Ectodermal cell (in vitro differentiated cells): ENCODE data around the gene PRODH.
"Not testable (repeated sequence)": the region's sequence is repeated elsewhere in the genome, so short reads cannot be mapped to it uniquely, and the experiment has no call there.

Experiments
- H3K27ac ChIP-seq: 2 replicates; pipeline ENCODE4 v1.7.0; 2013; ENCODE audit warnings: mild to moderate bottlenecking, low read depth, low read length; ENCODE audit not compliant: insufficient read depth, poor library complexity, severe bottlenecking
- H3K27me3 ChIP-seq: 2 replicates; pipeline ENCODE4 v1.7.0; 2013; ENCODE audit warnings: mild to moderate bottlenecking, low read length; ENCODE audit not compliant: insufficient read depth, control insufficient read depth, poor library complexity, severe bottlenecking
- H3K36me3 ChIP-seq: one replicate; pipeline ENCODE4 v1.7.0; 2013; ENCODE audit warnings: low read length; ENCODE audit not compliant: control insufficient read depth, insufficient read depth
- H3K4me1 ChIP-seq: one replicate; pipeline ENCODE4 v1.7.0; 2013; ENCODE audit warnings: low read length; ENCODE audit not compliant: control insufficient read depth, insufficient read depth
- H3K4me3 ChIP-seq: 2 replicates; pipeline ENCODE4 v1.7.0; 2013; ENCODE audit warnings: low read depth, low read length, control low read depth; ENCODE audit not compliant: insufficient read depth
- H3K9me3 ChIP-seq: 2 replicates; pipeline ENCODE4 v1.7.0; 2013; ENCODE audit warnings: mild to moderate bottlenecking, low read length, moderate library complexity; ENCODE audit not compliant: control insufficient read depth
- WGBS, 2 experiments: methylation state at CpG; one replicate each; pipeline ENCODE4 v1.1.7; 2013; ENCODE audit warnings: missing lambda C conversion rate in 2 of 2; 5-methylcytosine and 5-hydroxymethylcytosine counted together

Gene PRODH

DNA sequence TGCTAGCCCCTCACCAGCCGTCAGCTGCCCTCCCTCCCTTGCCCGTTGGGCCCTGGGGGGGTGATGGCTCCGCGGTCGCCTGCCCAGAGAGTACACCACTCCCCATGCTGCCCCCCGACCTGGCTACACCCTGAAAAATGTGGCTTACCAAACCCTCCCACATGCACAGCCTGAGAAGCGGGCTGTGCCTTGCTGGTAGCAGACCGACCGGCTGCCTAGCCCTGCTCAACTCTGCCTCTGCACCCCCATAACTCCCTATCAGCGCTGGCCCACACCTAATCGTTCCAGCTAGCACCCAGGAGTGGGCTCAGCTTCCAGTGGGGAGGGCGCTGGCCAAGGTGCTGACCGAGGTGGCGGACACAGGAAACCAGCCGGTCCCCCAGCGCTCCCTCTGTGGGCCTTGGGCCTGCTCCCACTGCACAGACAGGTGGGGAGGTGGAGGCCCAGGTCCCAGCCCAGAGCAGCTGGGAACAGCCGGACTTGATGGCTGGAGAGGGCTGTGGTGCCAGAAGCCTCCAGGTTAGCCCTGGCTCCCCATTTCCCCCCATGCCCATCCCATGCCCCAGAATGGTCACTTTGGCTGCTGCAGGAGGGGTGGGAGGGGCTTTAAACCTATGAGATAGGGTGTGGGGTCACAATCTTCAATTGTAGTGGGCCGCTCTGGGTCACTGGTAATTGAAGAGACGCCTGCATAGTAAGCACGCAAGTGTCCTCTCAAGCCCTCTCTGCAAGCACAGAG, 32.1 kb upstream of the PRODH start:
- no peaks in the 10 kb centered on the region for H3K36me3 ChIP-seq
- H3K27ac ChIP-seq, result no peak overlapping the region
- 74 to 75% methylated on average over 20 of the region's 20 CpGs for WGBS, 2 experiments
- H3K4me3 ChIP-seq, result no peak overlapping the region
- H3K4me1 ChIP-seq, result peaks cover 4% of the 10 kb centered on the region
- no peaks in the 10 kb centered on the region for H3K9me3 ChIP-seq
- no peaks in the 10 kb centered on the region for H3K27me3 ChIP-seq

DNA sequence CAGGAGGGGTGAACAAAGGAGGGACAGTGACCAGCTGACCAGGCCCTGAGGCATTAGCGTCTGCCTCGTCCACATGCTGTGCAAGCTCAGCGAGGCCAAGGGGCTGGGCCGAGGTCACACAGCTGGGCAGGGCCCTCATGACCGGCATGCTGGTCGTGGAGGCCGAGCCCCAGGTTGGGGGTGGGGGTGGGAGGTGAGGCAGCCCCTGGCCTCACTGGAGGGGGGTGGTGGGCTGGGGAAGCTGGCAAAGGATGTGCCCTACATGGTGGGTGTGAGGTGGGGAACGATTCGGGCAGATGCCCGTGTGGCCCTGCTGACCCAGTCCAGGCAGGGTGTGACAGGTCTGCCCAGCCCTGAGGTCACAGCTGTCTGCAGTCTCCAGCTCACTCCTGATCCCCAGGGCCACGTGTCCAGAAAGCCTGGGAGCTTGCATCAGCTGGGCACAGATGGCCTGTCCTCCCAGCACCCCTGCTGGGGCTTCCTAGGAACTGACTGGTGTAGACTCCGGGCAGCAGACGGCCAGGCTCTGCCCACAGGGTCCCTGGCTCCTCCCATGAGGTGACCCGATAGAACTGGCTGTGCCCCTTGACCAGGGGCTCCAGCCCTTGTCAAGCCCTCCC, 31.4 kb upstream of the PRODH start:
- not testable (repeated sequence) for H3K27ac ChIP-seq, H3K36me3 ChIP-seq, H3K27me3 ChIP-seq, H3K4me3 ChIP-seq, H3K4me1 ChIP-seq, H3K9me3 ChIP-seq
- WGBS, 2 experiments, result 69 to 71% methylated on average over 14 of the region's 14 CpGs

DNA sequence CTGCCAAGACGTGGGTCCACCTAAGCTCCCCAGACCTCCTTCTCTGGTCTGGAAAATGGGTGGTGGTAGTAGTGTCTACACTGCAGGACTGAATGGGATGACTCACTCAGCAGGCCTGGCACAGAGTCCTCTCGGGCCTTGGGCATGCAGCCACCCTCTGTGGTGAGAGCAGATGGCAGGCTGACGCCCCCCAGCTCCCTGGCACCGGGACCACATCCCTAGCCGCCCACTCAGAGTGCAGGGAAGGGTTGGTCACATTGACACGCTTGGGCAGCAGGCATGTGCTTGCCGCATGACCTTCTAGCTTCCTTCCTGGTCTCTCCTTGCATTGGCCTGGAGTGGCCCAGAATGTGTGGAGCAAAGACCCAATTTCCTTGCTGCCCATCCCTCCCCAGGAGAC, 30.7 kb upstream of the PRODH start:
- Histone ChIP-seq H3K27me3 (no peaks in the 10 kb centered on the region), H3K27ac (no peak overlapping the region), H3K4me1 (peaks cover 4% of the 10 kb centered on the region), H3K36me3 (no peaks in the 10 kb centered on the region), H3K4me3 (no peak overlapping the region), H3K9me3 (no peaks in the 10 kb centered on the region)
- WGBS, 2 experiments, result 92 to 94% methylated on average over 7 of the region's 7 CpGs

DNA sequence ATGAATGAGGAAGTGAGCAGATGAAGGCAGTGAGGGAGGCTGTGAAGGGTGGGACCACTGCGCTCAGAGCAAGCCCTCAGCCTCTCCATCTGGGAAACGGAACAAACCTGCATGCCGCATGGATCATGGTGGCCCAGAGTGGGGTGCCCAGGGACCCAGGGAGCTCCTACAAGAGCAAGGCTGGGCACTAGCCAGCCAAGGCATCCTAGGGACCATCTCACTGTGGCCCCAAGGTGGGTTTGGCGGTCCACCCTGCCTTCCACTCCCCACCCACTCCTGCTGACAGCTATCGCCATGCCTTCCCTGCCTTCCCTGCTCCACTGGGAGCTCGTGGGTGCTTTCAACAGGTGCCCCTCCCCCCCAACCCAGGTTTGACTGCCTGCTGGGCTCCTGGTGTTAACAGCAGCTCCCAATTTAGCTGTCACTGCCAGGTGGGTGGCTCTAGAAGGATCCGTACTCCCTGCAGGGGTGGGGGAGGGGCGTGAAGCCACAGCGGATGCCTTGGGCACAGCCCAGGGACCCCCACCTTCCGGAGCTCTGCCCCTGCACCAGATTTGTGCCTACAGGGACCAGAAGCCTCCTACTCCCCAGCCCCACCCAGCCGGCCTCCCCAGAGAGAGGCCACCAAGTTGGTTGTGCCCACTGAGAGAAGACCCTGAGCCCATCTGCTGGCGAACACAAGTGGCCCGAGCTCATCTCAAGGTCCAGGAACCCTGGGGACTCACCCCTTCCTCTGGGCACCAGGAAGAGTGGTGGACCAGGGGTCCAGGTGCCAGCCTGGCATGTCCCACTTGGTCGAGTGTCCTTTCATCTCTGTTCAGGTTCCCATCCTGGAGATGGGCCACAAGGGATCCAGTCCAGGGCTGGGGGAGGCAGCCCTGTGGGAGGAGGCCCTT, 29.7 kb upstream of the PRODH start:
- no peak overlapping the region for H3K27ac ChIP-seq
- no peaks in the 10 kb centered on the region for H3K9me3 ChIP-seq
- no peak overlapping the region for H3K4me3 ChIP-seq
- H3K36me3 ChIP-seq, result no peaks in the 10 kb centered on the region
- peaks cover 4% of the 10 kb centered on the region for H3K4me1 ChIP-seq
- 90% methylated on average over 14 of the region's 14 CpGs for WGBS, 2 experiments
- H3K27me3 ChIP-seq, result no peaks in the 10 kb centered on the region

DNA sequence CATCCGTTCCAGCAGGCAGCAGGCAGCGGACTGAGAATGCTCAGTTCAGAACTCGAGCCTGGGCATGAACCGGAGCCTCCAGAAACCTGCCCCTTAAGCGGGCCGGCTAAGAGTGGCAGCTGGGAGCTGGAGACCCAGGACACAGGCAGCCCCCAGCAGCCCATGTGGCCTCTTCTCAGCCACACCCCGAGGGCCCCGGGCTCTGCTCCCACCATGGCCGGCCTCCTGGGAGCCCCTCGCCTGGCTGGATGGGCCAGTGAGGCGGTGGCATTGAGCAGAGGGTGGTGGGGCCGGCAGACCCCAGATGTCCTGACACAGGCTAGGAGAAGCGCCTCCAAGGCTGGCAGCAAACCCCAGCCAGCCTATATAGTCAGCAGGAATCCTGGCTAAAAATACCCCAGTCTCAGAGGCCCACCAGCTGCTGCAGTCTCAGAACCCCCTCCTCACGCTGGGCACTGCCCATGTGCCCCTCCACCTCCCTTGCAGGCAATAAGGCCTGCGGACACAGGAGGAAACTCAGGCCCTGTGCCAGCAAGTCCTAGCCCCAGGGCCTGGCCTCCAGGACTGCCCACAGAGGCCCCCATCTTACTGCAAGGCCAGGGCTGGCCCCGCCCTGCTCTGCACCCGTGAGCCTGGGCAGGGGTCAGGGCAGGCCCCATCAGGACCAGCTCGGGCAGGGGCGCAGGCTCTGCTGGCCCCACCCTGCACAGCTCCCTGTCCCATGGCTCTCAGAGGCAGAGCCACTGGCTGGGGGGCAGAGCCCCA, 28.6 kb upstream of the PRODH start:
- H3K9me3 ChIP-seq, H3K27me3 ChIP-seq, H3K27ac ChIP-seq, H3K36me3 ChIP-seq, H3K4me1 ChIP-seq, H3K4me3 ChIP-seq: not testable (repeated sequence)
- WGBS, 2 experiments, result 91 to 94% methylated on average over 18 to 19 of the region's 19 CpGs

DNA sequence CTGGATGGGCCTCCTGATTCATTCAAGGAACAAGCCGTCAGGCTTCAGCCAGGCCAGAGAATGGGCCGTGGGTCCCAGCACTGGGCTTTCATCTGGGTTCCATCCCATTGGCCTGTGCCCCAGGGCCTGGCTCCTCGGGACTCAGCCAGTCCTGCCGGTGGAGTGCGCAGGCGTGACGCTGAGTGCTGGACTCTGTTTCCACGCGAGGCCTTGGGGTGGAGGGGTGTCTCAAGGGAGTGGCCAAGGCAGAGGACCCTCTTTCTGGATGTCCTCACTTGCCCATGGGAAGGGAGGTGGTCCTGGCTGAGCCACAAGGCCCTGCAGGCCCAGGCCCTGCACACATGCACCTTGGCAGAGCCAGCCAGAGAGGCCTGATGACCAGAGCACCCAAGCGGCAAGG, 28.0 kb upstream of the PRODH start:
- 88 to 89% methylated on average over 9 to 10 of the region's 10 CpGs for WGBS, 2 experiments

DNA sequence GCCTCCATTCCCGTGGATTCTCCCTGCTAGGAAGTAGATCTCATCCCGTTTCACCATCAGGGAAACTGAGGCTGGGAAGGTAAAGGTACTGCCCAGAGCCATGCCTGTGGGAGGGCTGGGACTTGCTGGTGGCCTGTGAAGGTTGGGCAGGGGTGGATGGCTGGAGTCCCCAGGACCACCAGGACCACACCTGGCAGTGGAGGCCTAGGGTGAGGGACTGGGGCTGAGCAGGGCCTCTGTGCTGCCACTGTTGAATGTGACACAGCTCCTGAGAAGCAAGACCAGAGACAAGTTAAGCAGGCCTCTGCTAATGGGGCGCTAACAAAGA, 26.2 kb upstream of the PRODH start:
- Histone ChIP-seq H3K36me3 (no peaks in the 10 kb centered on the region), H3K4me3 (no peak overlapping the region), H3K9me3 (no peaks in the 10 kb centered on the region), H3K27ac (no peak overlapping the region), H3K27me3 (no peaks in the 10 kb centered on the region), H3K4me1 (peaks cover 9% of the 10 kb centered on the region)
- WGBS, 2 experiments, result 95 to 97% methylated on average over 3 of the region's 3 CpGs

More for the DNA sequence above, 28.0 kb upstream of the PRODH start:
- H3K4me1 ChIP-seq, H3K27me3 ChIP-seq, H3K9me3 ChIP-seq, H3K36me3 ChIP-seq, H3K4me3 ChIP-seq, H3K27ac ChIP-seq: not testable (repeated sequence)

DNA sequence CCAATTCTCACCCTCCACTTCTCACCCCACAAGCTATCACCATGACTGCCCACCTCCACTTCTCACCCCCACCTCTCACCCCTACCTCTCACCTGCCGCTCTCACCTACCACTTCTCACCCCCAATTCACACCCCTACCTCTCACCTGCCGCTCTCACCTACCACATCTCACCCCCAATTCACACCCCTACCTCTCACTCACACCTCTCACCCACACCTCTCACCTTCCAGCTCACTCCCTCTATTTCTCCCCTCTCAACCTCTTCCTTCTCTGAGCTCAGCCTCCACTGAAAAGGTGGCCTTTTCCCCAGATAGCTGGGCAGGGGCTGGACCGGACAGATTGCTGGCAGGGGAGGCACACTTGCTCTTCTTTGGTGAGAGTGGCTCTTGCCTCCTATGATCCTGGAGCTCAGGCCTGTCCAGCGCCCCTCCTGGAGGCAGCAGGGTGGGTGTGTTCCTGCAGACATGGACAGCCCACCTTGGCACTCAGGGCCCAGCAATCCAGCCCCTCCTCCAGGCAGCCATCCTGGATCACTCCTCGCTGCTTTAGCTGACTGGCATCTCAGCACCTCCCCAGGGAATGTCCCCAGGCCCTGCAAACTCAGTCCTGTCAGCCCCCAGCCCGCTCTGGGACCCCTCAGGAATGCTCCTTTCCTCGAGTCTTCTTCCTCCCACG, 25.7 kb upstream of the PRODH start:
- not testable (repeated sequence) for H3K4me1 ChIP-seq, H3K9me3 ChIP-seq, H3K4me3 ChIP-seq, H3K27me3 ChIP-seq, H3K36me3 ChIP-seq, H3K27ac ChIP-seq
- WGBS, 2 experiments, result 89% methylated on average over 8 of the region's 8 CpGs

DNA sequence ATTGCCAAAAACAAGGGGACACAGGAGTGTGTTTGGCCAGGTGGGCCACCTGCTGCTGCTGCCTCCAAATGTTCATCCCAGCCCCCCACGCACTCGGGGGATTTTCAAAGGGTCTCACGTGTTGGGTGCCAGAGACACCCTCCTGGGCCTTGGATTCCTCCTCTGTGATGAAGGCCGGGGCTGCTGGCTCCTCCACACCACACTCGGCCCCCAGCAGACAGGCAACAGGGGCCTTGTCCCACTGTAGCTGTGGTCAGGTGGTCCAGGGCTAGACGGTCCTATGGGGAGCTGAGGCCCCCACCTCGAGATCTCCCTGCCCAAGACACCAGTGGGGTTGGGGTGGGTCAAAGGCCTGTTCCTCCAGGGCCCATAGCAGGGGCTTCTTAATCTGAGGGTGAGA, 25.1 kb upstream of the PRODH start:
- H3K4me3 ChIP-seq, result not testable (repeated sequence)
- 82 to 88% methylated on average over 5 to 7 of the region's 7 CpGs for WGBS, 2 experiments

More for the DNA sequence above, 25.1 kb upstream of the PRODH start:
- H3K4me1 ChIP-seq, H3K27me3 ChIP-seq, H3K36me3 ChIP-seq, H3K9me3 ChIP-seq, H3K27ac ChIP-seq: not testable (repeated sequence)
